PC-9 (cell line): ENCODE results near the gene YIF1B.

Experiments used
- CTCF ChIP-seq: fragments of 200-600 bp; sonication (generic); conservative IDR thresholded peaks from 2 replicates; pipeline ENCODE4 v1.6.1; 2017; ENCODE audit warnings: mixed run types, antibody characterized with exemption, mild to moderate bottlenecking, moderate library complexity
- EZH2 ChIP-seq: fragments of 200-600 bp; sonication (generic); IDR thresholded peaks from 2 replicates; pipeline ENCODE4 v1.8.0; 2017; ENCODE audit warnings: antibody characterized with exemption, low read depth

GRCh38 chr19:38266981-38267597 lies 48.7 kb downstream of the YIF1B start:
- TF ChIP-seq CTCF: no peak
- TF ChIP-seq EZH2: no peak
